NCI-H748 (cell line): Measurements from ENCODE around the gene PDSS2.
"Not testable (repeated sequence)": the region's sequence is repeated elsewhere in the genome, so short reads cannot be mapped to it uniquely, and the experiment has no call there.

Experiments
- DNase-seq: peaks from one replicate; lab custom pipeline; 2025; ENCODE audit not compliant: unreplicated experiment; lab: John Stamatoyannopoulos, UW

Gene PDSS2

DNA sequence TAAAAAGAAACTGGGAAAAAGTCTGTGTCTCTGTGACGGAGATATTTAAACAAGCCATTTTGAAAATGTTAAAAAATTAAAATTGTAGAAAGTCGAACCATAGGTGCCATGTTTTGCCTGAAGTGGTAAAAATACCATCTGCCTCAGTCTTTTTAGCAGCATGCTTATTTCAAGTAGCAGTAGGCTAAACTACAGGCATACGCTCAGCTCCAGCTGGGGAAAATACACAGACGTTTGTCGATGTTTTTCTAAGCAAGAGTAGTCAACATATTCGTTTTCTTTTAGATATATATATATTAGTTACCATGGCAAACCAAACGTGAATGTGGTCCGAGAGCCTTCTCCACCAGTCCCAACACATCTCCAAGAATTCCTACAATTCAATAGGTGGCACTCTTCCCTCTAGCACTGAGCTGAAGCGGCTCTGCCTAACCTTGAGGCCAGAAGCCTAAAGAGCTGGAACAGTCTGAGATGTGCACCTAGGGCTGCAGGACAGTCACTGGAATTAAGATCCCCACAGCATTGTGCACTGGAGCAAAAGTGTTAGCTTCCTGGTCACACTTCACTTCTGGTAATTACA is 273.9 kb downstream of the PDSS2 start:
- peak; percentile 53 for DNase-seq

DNA sequence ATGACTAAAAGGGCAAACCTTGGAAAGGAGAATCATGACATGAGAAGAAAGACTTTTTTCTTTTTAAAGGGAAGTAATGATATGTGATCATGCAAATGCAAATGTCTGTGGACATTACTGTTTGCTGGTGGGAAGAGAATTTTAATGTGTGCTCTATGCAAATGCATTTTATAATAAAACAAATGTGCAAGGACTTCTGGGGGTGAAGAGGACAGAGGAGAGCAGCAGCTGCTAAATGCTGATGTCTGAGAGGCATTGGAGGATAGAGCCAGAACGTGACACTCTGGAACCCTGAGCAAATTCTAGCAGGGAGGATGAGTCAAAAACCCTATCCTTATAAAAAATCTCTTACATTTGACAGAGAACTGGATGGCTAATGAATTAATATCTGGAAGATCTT is 274.9 kb downstream of the PDSS2 start:
- DNase-seq: no peak

DNA sequence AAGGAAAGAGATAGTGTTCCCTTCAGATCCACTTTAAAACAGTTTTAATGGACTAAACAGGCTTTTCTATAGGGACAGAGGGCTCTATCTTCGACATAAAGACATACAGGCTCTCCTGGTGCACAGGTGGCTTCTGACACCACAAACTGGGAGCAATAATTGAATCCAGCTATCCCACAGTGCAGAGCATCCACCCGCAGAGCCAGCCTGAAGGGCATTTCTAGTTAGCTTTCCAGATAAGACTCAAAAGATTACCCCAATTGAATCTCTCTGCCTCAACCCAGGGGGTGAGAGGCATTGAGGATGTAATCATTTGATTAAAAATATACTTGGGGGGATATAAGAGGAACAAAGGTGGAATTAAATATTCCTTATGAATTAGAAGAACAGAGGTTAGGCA is 279.3 kb downstream of the PDSS2 start:
- DNase-seq: no peak

DNA sequence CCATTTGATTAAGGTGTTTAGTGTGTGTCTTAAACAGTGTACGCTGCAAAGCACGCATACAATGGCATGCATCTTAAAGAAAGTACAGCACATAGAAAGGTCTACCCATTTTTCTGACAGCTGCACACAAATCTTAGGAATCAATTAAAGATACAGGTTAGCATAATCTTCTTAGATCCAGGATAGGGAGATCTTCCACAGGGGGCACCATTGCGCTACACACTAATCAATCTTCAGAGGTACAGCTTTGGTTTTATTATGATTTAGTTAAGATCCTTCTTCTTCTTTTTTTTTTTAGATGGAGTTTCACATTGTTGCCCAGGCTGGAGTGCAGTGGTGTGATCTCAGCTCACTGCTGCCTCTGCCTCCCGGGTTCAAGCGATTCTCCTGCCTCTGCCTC is 280.4 kb downstream of the PDSS2 start:
- peak; percentile 13 for DNase-seq

DNA sequence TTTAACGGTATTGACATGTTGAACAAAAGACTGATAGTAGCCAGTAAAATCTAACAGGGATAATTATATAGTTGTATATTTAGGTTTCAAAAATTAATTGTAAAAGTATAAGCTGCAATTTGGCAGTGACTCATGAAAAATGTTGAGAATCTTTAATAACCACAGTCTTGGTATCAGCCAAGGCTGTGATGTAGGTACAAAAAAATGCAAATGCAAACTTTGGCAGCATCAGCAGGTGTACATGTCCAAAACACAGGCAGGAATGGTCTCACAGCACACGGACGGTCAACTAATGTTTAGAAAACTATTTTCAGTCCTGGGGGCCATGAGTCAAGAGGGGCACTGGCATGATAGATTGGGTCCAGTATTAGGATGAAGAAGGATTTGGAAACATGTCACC is 285.6 kb downstream of the PDSS2 start:
- DNase-seq: no peak

DNA sequence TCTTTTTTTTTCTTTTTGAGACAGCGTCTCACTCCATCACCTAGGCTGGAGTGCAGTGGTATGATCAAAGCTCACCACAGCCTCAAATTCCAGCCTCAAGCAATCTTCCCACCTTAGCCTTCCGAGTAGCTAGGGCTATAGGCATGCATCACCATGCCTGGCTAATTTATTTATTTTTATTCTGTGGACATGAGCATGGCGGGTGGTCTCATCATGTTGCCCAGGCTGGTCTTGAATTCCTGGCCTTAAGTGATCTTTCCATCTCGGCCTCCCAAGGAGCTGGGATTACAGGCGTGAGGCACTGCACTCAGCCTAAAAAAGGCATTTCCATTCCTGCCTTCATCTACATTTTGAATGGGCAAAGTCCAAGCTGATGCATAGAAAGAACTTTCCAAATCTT is 287.9 kb downstream of the PDSS2 start:
- DNase-seq: no peak

DNA sequence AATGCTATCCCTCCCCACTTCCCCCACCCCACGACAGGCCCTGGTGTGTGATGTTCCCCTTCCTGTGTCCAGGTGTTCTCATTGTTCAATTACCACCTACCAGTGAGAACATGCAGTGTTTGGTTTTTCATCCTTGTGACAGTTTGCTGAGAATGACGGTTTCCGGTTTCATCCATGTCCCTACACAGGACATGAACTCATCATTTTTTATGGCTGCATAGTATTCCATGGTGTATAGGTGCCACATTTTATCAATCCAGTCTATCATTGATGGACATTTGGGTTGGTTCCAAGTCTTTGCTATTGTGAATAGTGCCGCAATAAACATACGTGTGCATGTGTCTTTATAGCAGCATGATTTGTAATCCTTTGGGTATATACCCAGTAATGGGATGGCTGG is 295.1 kb downstream of the PDSS2 start:
- DNase-seq: not testable (repeated sequence)

DNA sequence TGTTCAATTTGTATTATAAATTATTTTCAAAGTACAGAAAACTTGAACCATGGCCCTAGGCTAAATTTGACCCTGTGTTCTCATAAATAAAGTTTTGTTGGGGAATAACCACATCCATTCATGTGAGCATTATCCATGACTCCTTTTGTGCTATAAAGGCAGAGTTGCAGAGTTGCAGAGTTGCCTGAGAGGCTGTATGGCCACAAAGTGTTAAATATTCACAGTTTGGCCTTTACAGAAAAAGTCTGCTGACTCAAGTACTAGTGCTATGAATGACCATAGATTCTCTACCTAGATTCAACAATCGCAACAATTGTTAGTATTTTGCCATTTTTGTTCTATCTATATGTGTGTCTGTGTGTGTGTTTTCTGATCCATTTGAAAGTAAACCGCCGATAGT is 297.8 kb downstream of the PDSS2 start:
- no peak for DNase-seq

DNA sequence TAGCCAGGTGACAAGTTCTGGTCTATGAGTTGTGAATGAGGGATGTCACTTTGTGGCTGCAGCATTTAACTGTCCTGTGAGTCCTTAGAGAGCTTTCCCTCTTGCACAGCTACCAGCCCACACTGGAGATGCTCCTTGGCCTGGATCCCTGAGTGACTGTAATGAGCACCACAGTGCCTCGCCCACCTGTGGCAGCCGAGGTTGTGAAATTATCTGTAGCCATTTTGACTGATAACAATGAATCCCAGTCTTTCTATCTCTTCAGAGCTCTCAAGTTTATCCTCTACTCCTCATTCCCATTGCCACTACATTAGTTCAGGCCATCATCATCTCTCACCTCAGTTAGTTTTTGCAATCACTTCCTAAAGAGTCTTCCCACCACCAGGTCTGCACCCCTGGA is 302.7 kb downstream of the PDSS2 start:
- no peak for DNase-seq

DNA sequence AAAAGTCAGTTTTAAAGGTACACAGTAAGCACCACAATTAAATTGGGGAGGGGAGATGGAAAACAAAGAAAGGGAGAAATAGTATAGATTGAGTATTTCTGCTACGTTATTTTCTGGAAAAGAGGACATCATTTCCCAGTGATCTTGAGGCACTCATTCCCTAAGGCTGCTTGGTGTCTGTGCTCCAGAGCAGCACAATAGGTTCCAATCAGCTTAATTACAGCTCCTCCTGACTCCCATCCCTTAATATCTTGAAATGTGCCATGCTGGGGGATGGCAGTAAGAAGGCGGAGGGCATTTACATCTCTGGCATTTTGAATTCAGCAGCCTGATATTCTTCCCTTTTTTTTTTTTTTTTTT is 304.6 kb downstream of the PDSS2 start:
- DNase-seq: peak; percentile 83

DNA sequence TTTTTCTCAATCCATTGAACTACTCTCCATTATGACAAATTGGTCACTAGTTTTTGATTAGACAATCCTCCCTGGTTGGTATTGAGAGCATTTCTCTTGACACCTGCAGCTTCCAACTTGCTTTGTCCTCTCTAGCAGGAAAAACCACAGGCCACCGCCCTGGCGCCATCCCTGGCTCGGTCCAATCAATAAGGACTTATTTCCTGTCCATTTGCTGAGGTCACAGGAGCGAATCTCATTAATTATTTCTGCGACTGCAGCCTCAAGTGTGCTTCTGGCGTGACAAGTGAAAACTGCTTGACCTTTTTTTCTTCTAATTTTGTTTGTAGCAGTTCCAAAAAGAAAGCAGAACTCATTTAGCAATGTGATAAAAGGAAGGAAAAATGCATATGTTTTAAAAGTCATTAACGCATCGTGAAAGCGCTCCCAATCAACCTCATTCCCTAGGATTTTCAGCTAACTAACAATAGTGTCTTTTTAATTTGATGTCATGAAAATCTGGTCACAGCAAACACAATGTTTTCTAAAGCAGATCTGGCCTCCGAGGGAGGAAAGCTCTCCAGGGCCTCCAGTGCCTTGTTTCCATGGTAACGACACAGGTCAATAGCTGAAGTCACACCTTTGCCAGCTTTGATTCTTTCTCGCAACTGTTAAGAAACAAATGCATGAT is 305.1 kb downstream of the PDSS2 start:
- peak; percentile 97 for DNase-seq

DNA sequence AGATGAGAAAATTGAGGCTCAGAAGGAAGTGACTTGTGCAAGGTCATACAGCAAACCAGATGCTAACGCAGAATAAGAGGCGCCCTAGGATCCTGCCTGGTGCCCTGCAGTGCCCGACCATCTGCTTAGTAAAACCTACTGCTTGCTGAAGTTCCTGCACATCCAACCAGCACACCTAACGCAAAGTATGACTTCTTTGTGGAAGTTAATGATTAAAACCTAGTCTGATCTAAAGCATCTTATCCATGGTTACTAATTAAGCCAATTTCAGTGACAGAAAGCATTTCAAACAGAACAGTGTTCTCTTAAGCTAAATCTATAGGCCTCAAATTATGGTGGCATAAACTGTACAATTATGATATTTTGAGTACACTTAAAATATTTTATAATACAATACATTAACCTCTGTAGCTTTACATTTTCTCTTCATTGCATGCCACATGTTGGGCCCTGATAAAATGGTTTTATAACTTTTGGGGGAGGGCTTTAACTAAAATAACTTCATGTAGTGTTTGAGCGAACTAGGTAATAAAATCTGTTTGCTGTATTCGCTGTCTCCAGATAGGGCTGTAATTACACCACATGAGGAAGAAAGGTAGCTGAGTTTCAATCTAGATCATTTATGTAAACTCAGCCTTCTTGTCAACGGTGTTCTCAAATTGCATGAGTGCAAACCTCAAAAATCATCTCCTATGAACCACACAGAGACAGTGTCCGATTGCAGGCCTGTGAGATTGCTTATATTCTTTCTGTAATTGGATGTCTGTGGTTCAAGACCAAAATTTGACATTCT is 306.5 kb downstream of the PDSS2 start:
- DNase-seq: peak; percentile 68

DNA sequence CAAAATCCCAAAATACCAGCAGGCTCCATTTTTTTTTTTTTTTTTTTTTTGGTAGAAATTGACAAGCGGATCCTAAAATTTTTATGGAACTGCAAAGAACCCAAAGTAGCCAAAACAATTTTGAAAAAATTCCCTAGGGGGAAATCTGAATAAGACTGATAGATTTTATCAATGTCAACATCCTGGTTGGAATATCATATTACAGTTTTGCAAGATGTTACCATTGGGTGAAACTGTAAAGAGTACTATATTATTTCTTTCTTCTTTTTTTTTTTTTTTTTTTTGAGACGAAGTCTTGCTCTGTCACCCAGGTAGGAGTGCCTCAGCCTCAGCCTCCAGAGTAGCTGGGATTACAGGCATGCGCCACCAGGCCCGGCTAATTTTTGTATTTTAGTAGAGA is 314.7 kb downstream of the PDSS2 start:
- DNase-seq: no peak

DNA sequence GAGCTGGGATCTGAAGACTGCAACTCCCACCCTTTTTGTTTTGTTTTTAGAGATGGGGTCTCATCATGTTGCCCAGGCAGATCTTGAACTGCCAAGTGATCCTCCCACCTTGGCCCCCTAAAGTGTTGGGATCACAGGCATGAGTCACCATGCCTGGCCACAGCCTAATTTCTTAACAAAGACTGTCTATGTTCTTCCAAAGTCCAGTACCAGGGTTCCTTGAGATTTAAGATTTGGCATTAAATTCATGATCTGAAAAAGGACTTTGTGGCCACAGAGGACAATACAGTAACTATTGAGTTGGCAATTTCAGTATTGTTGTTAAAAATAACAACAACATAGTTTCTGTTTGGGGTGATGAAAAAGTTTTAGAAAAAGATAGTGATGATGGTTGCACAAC is 315.4 kb downstream of the PDSS2 start:
- no peak for DNase-seq

DNA sequence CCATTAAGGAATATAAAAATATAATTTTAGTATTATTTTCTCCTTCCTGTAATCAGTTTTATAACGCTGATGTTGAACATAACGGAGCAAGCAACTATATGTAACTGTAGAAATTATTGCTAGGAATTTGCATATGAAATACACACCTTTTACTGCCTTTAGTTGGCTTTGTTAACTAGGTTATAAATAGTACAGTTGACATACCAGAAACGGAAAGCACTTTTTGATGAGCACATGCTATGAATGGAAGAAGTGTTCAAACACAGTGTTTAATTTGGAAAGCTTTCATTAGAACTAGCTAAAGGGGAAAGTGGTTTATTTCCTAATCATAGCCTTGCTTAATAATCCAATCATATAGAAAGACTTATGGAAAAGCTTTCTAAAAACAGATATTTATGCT is 318.8 kb downstream of the PDSS2 start:
- no peak for DNase-seq

DNA sequence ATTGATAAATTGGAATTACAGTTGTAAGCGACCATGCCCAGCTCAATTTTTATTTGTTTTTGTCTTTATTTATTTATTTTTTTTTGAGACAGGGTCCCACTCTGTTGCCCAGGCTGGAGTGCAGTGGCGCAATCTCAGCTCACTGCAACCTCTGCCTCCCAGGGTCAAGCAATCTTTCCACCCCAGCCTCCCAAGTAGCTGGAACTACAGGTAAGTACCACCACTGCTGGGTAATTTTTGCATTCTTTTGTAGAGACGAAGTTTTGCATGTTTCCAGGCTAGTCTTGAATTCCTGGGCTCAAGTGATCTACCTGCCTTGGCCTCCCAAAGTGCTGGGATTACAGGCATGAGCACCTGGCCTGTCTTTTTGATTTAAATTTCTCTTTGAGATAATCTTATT is 323.0 kb downstream of the PDSS2 start:
- DNase-seq: not testable (repeated sequence)

DNA sequence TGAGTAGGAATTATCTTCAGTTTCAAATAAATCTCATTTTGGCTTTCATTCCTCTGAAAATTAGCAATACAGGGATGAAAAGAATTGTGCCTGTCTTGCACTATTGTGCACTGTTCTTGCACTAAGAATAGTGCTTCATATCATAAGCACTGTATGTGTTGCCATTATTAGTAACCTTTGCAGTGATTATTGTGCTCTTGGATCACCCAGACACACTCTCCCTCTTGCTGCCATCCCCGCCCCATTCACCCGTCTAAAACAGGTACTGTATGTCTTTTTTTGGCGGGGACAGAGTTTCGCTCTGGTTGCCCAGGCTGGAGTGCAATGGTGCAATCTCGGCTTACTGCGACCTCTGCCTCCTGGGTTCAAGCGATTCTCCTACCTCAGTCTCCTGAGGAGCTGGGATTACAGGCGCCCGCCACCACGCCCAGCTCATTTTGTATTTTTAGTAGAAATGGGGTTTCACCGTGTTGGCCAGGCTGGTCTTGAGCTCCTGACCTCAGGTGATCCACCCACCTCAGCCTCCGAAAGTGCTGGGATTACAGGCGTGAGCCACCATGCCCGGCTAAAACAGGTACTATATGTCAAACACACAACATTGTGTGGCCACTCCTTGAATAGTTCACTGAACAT is 324.2 kb downstream of the PDSS2 start:
- not testable (repeated sequence) for DNase-seq

DNA sequence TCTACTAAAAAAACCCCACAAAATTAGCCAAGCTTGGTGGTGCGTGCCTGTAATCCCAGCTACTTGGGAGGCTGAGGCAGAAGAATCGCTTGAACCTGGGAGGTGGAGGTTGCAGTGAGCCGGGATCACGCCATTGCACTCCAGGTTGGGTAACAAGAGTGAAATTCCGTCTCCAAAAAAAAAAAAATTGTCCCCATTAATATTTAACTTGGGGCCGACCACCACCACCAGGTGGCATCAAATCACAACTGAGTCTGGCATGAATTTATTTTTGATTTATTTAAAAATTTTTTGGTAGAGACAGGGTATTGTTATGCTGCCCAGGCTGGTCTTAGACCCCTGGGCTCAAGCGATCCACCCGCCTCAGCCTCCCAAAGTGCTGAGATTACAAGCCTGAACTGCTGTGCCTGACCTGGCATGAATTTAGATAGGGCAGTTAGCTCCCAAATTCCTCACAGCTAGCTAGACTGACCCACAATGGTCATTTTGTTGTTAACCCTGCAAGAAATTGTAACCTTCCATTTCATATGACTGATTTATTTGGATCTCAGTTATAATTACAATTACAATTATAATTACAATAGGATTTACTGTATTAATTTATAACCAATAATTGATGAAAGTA is 326.9 kb downstream of the PDSS2 start:
- peak; percentile 45 for DNase-seq

DNA sequence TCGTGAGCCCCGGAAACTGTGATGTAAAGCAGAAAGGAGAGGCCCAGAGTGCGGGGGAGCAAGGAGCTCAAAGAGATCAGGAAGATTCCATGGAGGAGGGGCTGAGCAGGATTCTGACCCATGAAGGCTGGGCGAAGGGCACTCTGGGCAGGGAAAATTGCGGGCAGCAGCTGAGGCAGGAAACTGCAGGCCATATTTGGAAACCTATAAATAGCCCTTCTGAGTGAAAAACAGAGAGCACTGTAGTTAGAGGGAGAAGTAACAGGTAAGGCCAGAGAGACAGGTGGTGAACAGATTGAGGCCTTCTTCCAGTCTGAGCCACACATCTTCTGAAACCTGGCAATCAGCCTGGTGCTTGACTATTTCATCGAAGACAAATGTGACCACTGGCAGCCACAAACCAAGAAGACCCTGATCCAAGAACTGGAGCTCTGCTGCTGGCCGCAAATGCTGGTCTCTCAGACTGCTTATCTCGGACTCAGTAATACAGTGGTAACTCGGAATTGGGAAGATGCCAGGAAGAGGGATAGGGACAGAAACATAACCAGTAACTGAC is 329.9 kb downstream of the PDSS2 start:
- no peak for DNase-seq

DNA sequence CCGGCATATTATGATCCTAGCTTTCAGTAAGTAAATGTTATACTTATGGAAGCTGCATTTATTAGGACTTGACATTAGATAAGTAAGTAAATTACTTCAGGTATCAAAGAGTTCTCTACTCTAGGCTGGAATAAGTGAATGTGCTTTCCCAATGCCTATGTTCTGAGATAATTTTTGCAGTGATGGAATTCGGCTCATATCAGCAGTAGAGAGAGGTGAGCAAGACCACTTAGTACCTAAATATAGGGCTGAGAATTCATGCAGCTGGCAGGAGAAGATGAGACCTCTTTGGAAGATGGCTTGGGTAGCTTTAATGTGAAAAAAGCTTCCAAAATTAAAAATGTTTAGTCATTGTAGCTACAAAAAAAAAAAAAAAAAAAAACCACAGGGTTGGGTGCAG is 330.8 kb downstream of the PDSS2 start:
- no peak for DNase-seq

DNA sequence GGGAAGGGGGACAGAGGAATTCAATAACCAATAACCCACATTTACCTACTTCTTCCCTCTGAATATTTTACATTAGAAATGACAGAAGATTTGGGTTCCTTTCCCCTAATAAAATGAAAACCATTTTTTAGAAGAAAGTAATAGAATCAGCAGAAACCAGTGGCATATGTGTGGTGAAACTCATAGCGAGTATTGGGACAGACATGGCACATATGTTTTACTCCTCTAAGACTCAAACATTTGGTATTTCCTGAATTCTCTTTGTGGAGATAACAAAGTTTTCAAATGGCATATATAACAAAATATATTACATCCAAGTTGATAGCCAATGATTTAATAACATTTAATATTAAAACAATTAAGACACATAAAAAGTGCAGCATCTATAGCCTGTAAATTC is 331.2 kb downstream of the PDSS2 start:
- DNase-seq: no peak
